DMS 273 treated with DMSO at 0.1 percent for 48 hours (cell line): ENCODE results near the gene PLVAP.

ENCODE experiments used
- DNase-seq: peaks from one replicate; lab custom pipeline; 2025; lab: John Stamatoyannopoulos, UW

The PLVAP gene

GRCh38 chr19:17333611-17334413 lies 43.3 kb downstream of the PLVAP start:
- DNase-seq, result no peak

GRCh38 chr19:17332677-17333581 lies 44.2 kb downstream of the PLVAP start:
- DNase-seq, result no peak

- no peak for DNase-seq
Measured at GRCh38 chr19:17332360-17332676, 44.8 kb downstream of the PLVAP start.

GRCh38 chr19:17331045-17331558 lies 46.0 kb downstream of the PLVAP start:
- DNase-seq, result no peak

GRCh38 chr19:17330262-17331044 lies 46.7 kb downstream of the PLVAP start:
- no peak for DNase-seq

- no peak for DNase-seq
Measured at GRCh38 chr19:17329366-17330261, 47.5 kb downstream of the PLVAP start.

GRCh38 chr19:17328517-17329365 lies 48.4 kb downstream of the PLVAP start:
- no peak for DNase-seq

- no peak for DNase-seq
Measured at GRCh38 chr19:17327654-17328516, 49.3 kb downstream of the PLVAP start.

- DNase-seq, result no peak
Measured at GRCh38 chr19:17327068-17327653, 50.0 kb downstream of the PLVAP start.

- DNase-seq, result no peak
Measured at GRCh38 chr19:17326595-17326966, 50.6 kb downstream of the PLVAP start.

GRCh38 chr19:17325881-17326594 lies 51.1 kb downstream of the PLVAP start:
- DNase-seq, result no peak

- no peak for DNase-seq
Measured at GRCh38 chr19:17325133-17325532, 52.0 kb downstream of the PLVAP start.

GRCh38 chr19:17324357-17325114 lies 52.6 kb downstream of the PLVAP start:
- DNase-seq, result no peak

GRCh38 chr19:17323964-17324332 lies 53.2 kb downstream of the PLVAP start:
- no peak for DNase-seq

GRCh38 chr19:17323300-17323963 lies 53.7 kb downstream of the PLVAP start:
- no peak for DNase-seq

GRCh38 chr19:17322854-17323253 lies 54.3 kb downstream of the PLVAP start:
- DNase-seq, result no peak
